ENCODE results near the gene USP17L12. TPM values are rescaled to one million over a fixed set of nuclear protein-coding genes. Genes with fewer than 3 reads are reported as not detected.
"Not testable (repeated sequence)": the region's sequence is repeated elsewhere in the genome, so short reads cannot be mapped to it uniquely, and the experiment has no call there.

USP17L12 gene
- polyA plus RNA-seq, 1 of the 3 experiments (the other 2 are of a cell fraction): not detected

GRCh38 chr4:9262572-9262971 lies 42.6 kb downstream of the USP17L12 start, which contains the start of gene USP17L21:
Gene USP17L21, plus strand, starts transcription at chr4:9262872. Its CDS starts 0 bp downstream, at chr4:9262872.
- H3K9me3 ChIP-seq; CTCF ChIA-PET; H3K27ac ChIP-seq (ENCODE audit: low read depth in 2 of 2, low read length in 1 of 2); H3K27me3 ChIP-seq (ENCODE audit: insufficient read depth); POLR2A ChIA-PET; H3K9me2 ChIP-seq; H3K9ac ChIP-seq; H4K20me1 ChIP-seq (ENCODE audit: insufficient read depth); H3K4me1 ChIP-seq (ENCODE audit: control insufficient read depth in 1 of 2, insufficient read depth in 2 of 2, low read depth in 1 of 2, low read length in 1 of 2); DNase-seq; H3K4me2 ChIP-seq; H3F3A ChIP-seq (replicated peaks; ENCODE audit: insufficient read depth); H3K79me2 ChIP-seq (ENCODE audit: insufficient read depth); H2AFZ ChIP-seq (ENCODE audit: low read depth); H3K4me3 ChIP-seq (ENCODE audit: low read depth in 2 of 2, low read length in 1 of 2); H3K36me3 ChIP-seq (replicated peaks in 1 of 2; ENCODE audit: control insufficient read depth in 1 of 2, insufficient read depth in 2 of 2, low read length in 1 of 2): not testable (repeated sequence)
- WGBS (ENCODE audit: low lambda C conversion rate): no CpG with 5 or more reads among the region's 13 CpGs

- DNase-seq; H3K27me3 ChIP-seq (ENCODE audit: insufficient read depth); H3K36me3 ChIP-seq (replicated peaks in 1 of 2; ENCODE audit: control insufficient read depth in 1 of 2, insufficient read depth in 2 of 2, low read length in 1 of 2); H3K9me3 ChIP-seq; H2AFZ ChIP-seq (ENCODE audit: low read depth); H3K27ac ChIP-seq (ENCODE audit: low read depth in 2 of 2, low read length in 1 of 2); H3K4me3 ChIP-seq (ENCODE audit: low read depth in 2 of 2, low read length in 1 of 2); H3K4me1 ChIP-seq (ENCODE audit: control insufficient read depth in 1 of 2, insufficient read depth in 2 of 2, low read depth in 1 of 2, low read length in 1 of 2); H4K20me1 ChIP-seq (ENCODE audit: insufficient read depth); H3K9ac ChIP-seq; H3F3A ChIP-seq (replicated peaks; ENCODE audit: insufficient read depth); H3K9me2 ChIP-seq; H3K4me2 ChIP-seq; H3K79me2 ChIP-seq (ENCODE audit: insufficient read depth); POLR2A ChIA-PET; CTCF ChIA-PET: not testable (repeated sequence)
- WGBS (ENCODE audit: low lambda C conversion rate): no CpG with 5 or more reads among the region's 15 CpGs
Observed at GRCh38 chr4:9267319-9267718, 47.4 kb downstream of the USP17L12 start, which contains the start of gene USP17L22. Gene USP17L22, plus strand, starts transcription at chr4:9267619. Its CDS starts 0 bp downstream, at chr4:9267619.

Other genes starting within 250 kb of the USP17L12 start
- not detected in 2 replicates for gene FAM90A26, start 49.7 kb upstream of the USP17L12 start, polyA plus RNA-seq (2012; rRNA removed)
- gene USP17L10, start 9.5 kb upstream of the USP17L12 start, polyA plus RNA-seq (2012; rRNA removed): not detected in 2 replicates
- gene USP17L11, start 4.7 kb upstream of the USP17L12 start, polyA plus RNA-seq (2012; rRNA removed): not detected in 2 replicates
- not detected in 2 replicates for gene USP17L13, start 4.7 kb downstream of the USP17L12 start, polyA plus RNA-seq (2012; rRNA removed)
- gene USP17L15, start 14.2 kb downstream of the USP17L12 start, polyA plus RNA-seq (2012; rRNA removed): not detected in 2 replicates
- gene USP17L17, start 23.7 kb downstream of the USP17L12 start, polyA plus RNA-seq (2012; rRNA removed): not detected in 2 replicates
- not detected in 2 replicates for gene USP17L18, start 28.5 kb downstream of the USP17L12 start, polyA plus RNA-seq (2012; rRNA removed)
- not detected in 2 replicates for gene USP17L19, start 33.2 kb downstream of the USP17L12 start, polyA plus RNA-seq (2012; rRNA removed)
- gene USP17L20, start 38.0 kb downstream of the USP17L12 start, polyA plus RNA-seq (2012; rRNA removed): not detected in 2 replicates
- not detected in 2 replicates for gene USP17L21, start 42.7 kb downstream of the USP17L12 start, polyA plus RNA-seq (2012; rRNA removed)
- not detected in 2 replicates for gene USP17L22, start 47.5 kb downstream of the USP17L12 start, polyA plus RNA-seq (2012; rRNA removed)
- gene USP17L24, start 105.0 kb downstream of the USP17L12 start, polyA plus RNA-seq (2012; rRNA removed): not detected in 2 replicates
- gene USP17L25, start 109.8 kb downstream of the USP17L12 start, polyA plus RNA-seq (2012; rRNA removed): not detected in 2 replicates
- gene USP17L26, start 114.5 kb downstream of the USP17L12 start, polyA plus RNA-seq (2012; rRNA removed): not detected in 2 replicates
- not detected in 2 replicates for gene USP17L5, start 119.3 kb downstream of the USP17L12 start, polyA plus RNA-seq (2012; rRNA removed)
- not detected in 2 replicates for gene USP17L27, start 124.0 kb downstream of the USP17L12 start, polyA plus RNA-seq (2012; rRNA removed)
- gene USP17L28, start 128.7 kb downstream of the USP17L12 start, polyA plus RNA-seq (2012; rRNA removed): not detected in 2 replicates
- gene USP17L29, start 133.5 kb downstream of the USP17L12 start, polyA plus RNA-seq (2012; rRNA removed): not detected in 2 replicates
- gene USP17L30, start 143.0 kb downstream of the USP17L12 start, polyA plus RNA-seq (2012; rRNA removed): not detected in 2 replicates
- not detected in 2 replicates for gene DEFB131A, start 224.3 kb downstream of the USP17L12 start, polyA plus RNA-seq (2012; rRNA removed)

All from SK-N-SH (cell line).